ENCODE results near the gene SCOC. TPM values are rescaled to one million over a fixed set of nuclear protein-coding genes. Genes with fewer than 3 reads are reported as not detected.

Gene SCOC
- total and polyA plus RNA-seq, 9 of the 15 experiments (the other 6 are each of a cell fraction or from before 2014, with no cell fraction given), result 16.8 to 110 (median 46.7) TPM

DNA sequence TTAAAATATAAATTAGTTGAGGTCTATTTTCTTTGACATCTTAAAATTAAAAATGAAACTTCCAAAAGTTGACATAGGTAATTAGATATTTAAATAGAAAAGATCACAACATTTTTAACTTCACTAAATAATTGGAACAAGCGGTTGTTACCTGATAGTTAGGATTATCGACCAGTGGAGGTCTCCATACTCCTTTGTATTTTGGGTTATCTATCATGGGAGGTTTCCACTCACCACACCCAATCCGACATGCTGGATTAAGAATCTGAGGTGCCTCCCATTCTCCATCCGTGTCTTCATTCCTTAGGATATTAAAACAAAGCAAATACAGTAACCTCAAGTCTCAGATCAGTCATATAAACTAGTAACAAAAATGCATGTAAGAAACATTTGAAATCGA is 22.2 kb downstream of the SCOC start:
- no peaks in the 10 kb centered on the region for H3K4me1 ChIP-seq (replicated peaks in 1 of 2; ENCODE audit: control insufficient read depth in 2 of 2, insufficient read depth in 2 of 2, low read length in 2 of 2)
- CTCF ChIA-PET (ENCODE audit: low intra/inter-chr PET ratio), result interaction anchor here (0.6 to 2.2 kb wide), 3 partner anchors 214 to 242 kb away, joined by 3 to 8 read pairs (median 3); no protein-coding TSS in a partner anchor
- no peaks in the 10 kb centered on the region for H3K79me2 ChIP-seq (ENCODE audit: control insufficient read depth, insufficient read depth, low read length)
- no peaks in the 10 kb centered on the region for H4K20me1 ChIP-seq (replicated peaks; ENCODE audit: control insufficient read depth, insufficient read depth, low read length)
- H3K27me3 ChIP-seq (ENCODE audit: control insufficient read depth in 2 of 2, insufficient read depth in 2 of 2, low read length in 2 of 2), result no peaks in the 10 kb centered on the region; a peak in 1 of 5 replicates
- no peaks in the 10 kb centered on the region for H3K9me1 ChIP-seq (ENCODE audit: control insufficient read depth, insufficient read depth, low read length)
- no peak overlapping the region for H3K9ac ChIP-seq (ENCODE audit: insufficient read depth in 1 of 2, low read depth in 2 of 2, low read length in 2 of 2)
- H3K9me3 ChIP-seq (replicated peaks; ENCODE audit: control insufficient read depth, insufficient read depth, low read depth, low read length), result no peaks in the 10 kb centered on the region
- ATAC-seq (no peak), DNase-seq (ENCODE audit: extremely low read depth in 1 of 4, low spot score in 3 of 4) (peak in 1 of 4 experiments; percentile 7), FAIRE-seq (no peak)
- no peak overlapping the region for H3K27ac ChIP-seq (ENCODE audit: extremely low read depth, low read depth, low read length)
- in situ Hi-C loops (cut with MboI), result no loop called here
- no peaks in the 10 kb centered on the region for H3K36me3 ChIP-seq (ENCODE audit: control insufficient read depth, insufficient read depth, low read length)
- H2AFZ ChIP-seq (ENCODE audit: low read depth, low read length), result no peak overlapping the region
- BruUV-seq (replicated peaks), result no TSS peak
- intact Hi-C loops (cut with micrococcal nuclease), result loop anchor here (1.0 kb wide), 1 partner anchor 215 kb away; no protein-coding TSS in a partner anchor
- TF ChIP-seq, protein P1, sequence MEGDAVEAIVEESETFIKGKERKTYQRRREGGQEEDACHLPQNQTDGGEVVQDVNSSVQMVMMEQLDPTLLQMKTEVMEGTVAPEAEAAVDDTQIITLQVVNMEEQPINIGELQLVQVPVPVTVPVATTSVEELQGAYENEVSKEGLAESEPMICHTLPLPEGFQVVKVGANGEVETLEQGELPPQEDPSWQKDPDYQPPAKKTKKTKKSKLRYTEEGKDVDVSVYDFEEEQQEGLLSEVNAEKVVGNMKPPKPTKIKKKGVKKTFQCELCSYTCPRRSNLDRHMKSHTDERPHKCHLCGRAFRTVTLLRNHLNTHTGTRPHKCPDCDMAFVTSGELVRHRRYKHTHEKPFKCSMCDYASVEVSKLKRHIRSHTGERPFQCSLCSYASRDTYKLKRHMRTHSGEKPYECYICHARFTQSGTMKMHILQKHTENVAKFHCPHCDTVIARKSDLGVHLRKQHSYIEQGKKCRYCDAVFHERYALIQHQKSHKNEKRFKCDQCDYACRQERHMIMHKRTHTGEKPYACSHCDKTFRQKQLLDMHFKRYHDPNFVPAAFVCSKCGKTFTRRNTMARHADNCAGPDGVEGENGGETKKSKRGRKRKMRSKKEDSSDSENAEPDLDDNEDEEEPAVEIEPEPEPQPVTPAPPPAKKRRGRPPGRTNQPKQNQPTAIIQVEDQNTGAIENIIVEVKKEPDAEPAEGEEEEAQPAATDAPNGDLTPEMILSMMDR (IDR thresholded peaks at IDR 0.05 in 2 of 3, conservative IDR thresholded peaks at IDR 0.05 in 1 of 3; ENCODE audit: insufficient read depth in 2 of 3, low read depth in 1 of 3, low read length in 3 of 3), result peak in 1 of 3 experiments; percentile 38; a peak in 2 of 6 replicates
- TF ChIP-seq SMAD2 (IDR thresholded peaks at IDR 0.05; ENCODE audit: low read depth, low read length) (no peak), PTRF (tag; IDR thresholded peaks at IDR 0.05) (no peak), RAD21 (CRISPR knock-in tag; conservative IDR thresholded peaks at IDR 0.05 in 1 of 2, IDR thresholded peaks at IDR 0.05 in 1 of 2) (peak; percentile 16 to 33; a peak in 2 of 4 replicates)
- H3K4me2 ChIP-seq (ENCODE audit: insufficient read depth, low read length), result no peak overlapping the region
- 6% methylated on average over 5 of the region's 5 CpGs for WGBS (ENCODE audit: insufficient coverage, low coverage, missing lambda C conversion rate)
- POLR2A ChIA-PET, result no interaction called here
- H3K4me3 ChIP-seq, result no peak overlapping the region
